ENCODE data around the gene ATF6.

ATF6 gene

DNA sequence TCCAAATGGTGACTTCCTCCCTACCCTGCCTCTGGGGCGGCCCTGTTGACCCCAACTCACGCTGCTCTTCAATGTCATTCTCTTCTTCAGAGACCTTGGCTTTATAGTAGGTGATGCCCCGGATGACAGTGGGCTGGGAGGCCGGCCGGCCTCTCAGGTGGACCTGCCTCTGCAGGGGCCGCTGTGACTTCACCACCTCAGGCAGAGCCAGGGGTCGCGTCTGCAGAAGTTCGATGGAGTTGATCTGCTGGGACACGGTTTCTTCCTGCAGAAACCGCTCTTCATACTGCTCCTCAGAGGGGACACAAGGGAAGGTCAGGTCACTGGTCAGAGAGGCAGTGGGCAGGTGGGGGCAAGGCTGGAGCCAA lies 233.9 kb downstream of the ATF6 start:
- H3K36me3 ChIP-seq (replicated peaks; ENCODE audit: insufficient read depth, low read length) = no peaks in the 10 kb centered on the region
- no peak overlapping the region for H3K27ac ChIP-seq (ENCODE audit: low read length)
- H3F3A ChIP-seq (ENCODE audit: insufficient read depth, low read length) = no peaks in the 10 kb centered on the region
- H3K9me2 ChIP-seq (replicated peaks; ENCODE audit: insufficient read depth, low read length) = no peaks in the 10 kb centered on the region
- no peaks in the 10 kb centered on the region for H3K79me2 ChIP-seq (ENCODE audit: low read length)
- peaks cover 8% of the 10 kb centered on the region; the same call in 1 of the 2 replicates for H3K4me1 ChIP-seq (ENCODE audit: low read length)
- no peak overlapping the region for H3K9ac ChIP-seq (ENCODE audit: low read length)
- no peaks in the 10 kb centered on the region for H3K27me3 ChIP-seq (replicated peaks; ENCODE audit: insufficient read depth, low read length)
- no peak overlapping the region for H2AFZ ChIP-seq (ENCODE audit: low read length)
- no peak overlapping the region for H3K4me3 ChIP-seq (ENCODE audit: low read length)
- no peak overlapping the region for H3K4me2 ChIP-seq (ENCODE audit: low read depth, low read length)
- DNase-seq = no peak
- H4K20me1 ChIP-seq (ENCODE audit: insufficient read depth, low read length) = no peaks in the 10 kb centered on the region
- no peaks in the 10 kb centered on the region for H3K9me3 ChIP-seq (replicated peaks; ENCODE audit: insufficient read depth, low read length)
- TF ChIP-seq, protein P1, sequence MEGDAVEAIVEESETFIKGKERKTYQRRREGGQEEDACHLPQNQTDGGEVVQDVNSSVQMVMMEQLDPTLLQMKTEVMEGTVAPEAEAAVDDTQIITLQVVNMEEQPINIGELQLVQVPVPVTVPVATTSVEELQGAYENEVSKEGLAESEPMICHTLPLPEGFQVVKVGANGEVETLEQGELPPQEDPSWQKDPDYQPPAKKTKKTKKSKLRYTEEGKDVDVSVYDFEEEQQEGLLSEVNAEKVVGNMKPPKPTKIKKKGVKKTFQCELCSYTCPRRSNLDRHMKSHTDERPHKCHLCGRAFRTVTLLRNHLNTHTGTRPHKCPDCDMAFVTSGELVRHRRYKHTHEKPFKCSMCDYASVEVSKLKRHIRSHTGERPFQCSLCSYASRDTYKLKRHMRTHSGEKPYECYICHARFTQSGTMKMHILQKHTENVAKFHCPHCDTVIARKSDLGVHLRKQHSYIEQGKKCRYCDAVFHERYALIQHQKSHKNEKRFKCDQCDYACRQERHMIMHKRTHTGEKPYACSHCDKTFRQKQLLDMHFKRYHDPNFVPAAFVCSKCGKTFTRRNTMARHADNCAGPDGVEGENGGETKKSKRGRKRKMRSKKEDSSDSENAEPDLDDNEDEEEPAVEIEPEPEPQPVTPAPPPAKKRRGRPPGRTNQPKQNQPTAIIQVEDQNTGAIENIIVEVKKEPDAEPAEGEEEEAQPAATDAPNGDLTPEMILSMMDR (IDR thresholded peaks at IDR 0.05; ENCODE audit: low read length) = no peak
- TF ChIP-seq EZH2 (optimal IDR thresholded peaks at IDR 0.05; ENCODE audit: low read depth, low read length) = no peak
- no peak for TF ChIP-seq EZH2phosphoT487 (IDR thresholded peaks at IDR 0.05; ENCODE audit: low read length)

DNA sequence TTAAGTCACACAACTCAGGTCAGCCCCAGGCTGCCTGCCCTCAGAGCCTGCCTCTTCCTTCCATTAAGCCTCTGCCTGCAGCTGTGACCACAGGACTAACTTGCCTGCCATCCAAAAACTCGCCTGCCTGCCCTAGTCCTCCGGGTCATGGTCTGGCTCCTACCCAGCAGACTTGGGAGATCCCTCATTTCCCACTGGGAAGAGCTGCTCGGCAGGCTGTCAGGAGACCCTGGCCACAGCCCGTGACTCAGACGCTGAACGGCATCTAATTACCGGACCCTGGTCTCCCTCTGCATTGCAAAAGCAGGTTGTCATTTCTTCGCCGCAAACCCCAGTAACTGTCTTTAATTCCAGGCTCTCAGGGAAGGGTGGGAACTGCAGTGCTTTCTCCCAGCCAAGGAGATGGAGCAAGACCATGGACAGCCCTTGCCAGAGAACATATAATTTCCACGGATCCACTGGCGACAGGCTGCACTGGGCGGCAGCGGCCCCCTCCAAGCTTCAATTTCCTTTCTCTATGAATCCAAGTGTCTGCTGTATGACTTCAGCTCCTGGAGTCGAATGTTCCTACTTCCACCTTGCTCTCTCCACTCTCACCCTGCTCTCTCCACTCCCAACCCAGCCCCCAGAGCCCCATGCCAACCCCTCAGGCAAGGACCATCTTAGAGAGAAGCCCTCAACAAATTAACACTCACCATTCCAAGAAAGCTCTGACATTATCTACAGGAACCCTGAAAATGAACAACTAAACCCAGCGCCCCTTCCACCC lies 237.1 kb downstream of the ATF6 start:
- 0 out of 2 replicates have a peak overlapping the region, but pooled peaks have one; percentile 2 for H3K4me2 ChIP-seq (ENCODE audit: low read depth, low read length)
- H3K36me3 ChIP-seq (replicated peaks; ENCODE audit: insufficient read depth, low read length) = no peaks in the 10 kb centered on the region
- no peak overlapping the region for H3K27ac ChIP-seq (ENCODE audit: low read length)
- peak overlapping the region; percentile 19; the same call in 1 of the 2 replicates for H2AFZ ChIP-seq (ENCODE audit: low read length)
- DNase-seq = no peak
- H4K20me1 ChIP-seq (ENCODE audit: insufficient read depth, low read length) = no peaks in the 10 kb centered on the region
- H3K79me2 ChIP-seq (ENCODE audit: low read length) = no peaks in the 10 kb centered on the region
- no peak overlapping the region for H3K9ac ChIP-seq (ENCODE audit: low read length)
- no peaks in the 10 kb centered on the region for H3K9me3 ChIP-seq (replicated peaks; ENCODE audit: insufficient read depth, low read length)
- no peaks in the 10 kb centered on the region for H3K9me2 ChIP-seq (replicated peaks; ENCODE audit: insufficient read depth, low read length)
- H3F3A ChIP-seq (ENCODE audit: insufficient read depth, low read length) = no peaks in the 10 kb centered on the region
- TF ChIP-seq EZH2 (optimal IDR thresholded peaks at IDR 0.05; ENCODE audit: low read depth, low read length) = no peak
- no peak for TF ChIP-seq EZH2phosphoT487 (IDR thresholded peaks at IDR 0.05; ENCODE audit: low read length)
- TF ChIP-seq, protein P1 (IDR thresholded peaks at IDR 0.05; ENCODE audit: low read length) = no peak
- no peak overlapping the region for H3K4me3 ChIP-seq (ENCODE audit: low read length)
- H3K4me1 ChIP-seq (ENCODE audit: low read length) = peaks cover 8% of the 10 kb centered on the region; the same call in 1 of the 2 replicates
- H3K27me3 ChIP-seq (replicated peaks; ENCODE audit: insufficient read depth, low read length) = no peaks in the 10 kb centered on the region

DNA sequence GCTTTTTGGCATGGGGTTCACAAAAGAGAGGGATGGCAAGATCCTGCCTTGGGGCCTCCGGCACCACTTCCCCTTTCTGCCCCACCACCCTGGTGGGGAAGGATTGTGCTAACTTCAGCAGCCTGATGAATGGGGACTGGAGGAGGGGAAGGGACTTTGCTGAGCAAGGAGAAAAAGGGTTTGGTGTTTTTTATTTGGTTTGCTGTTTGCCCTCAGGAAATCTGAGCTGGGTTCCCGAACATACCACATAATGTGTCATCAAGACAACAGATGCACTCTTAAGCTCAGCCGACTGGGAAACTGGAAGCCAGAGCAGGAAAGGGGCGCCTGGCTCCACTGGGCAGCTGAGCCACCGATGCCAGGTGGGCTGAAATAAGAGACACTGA lies 237.7 kb downstream of the ATF6 start:
- no peaks in the 10 kb centered on the region for H3K9me3 ChIP-seq (replicated peaks; ENCODE audit: insufficient read depth, low read length)
- H4K20me1 ChIP-seq (ENCODE audit: insufficient read depth, low read length) = no peaks in the 10 kb centered on the region
- H3K27ac ChIP-seq (ENCODE audit: low read length) = no peak overlapping the region
- H3K27me3 ChIP-seq (replicated peaks; ENCODE audit: insufficient read depth, low read length) = no peaks in the 10 kb centered on the region
- TF ChIP-seq EZH2phosphoT487 (IDR thresholded peaks at IDR 0.05; ENCODE audit: low read length) (no peak), EZH2 (optimal IDR thresholded peaks at IDR 0.05; ENCODE audit: low read depth, low read length) (no peak)
- TF ChIP-seq, protein P1 (IDR thresholded peaks at IDR 0.05; ENCODE audit: low read length) = no peak
- H3K4me3 ChIP-seq (ENCODE audit: low read length) = no peak overlapping the region
- H3K9ac ChIP-seq (ENCODE audit: low read length) = no peak overlapping the region
- no peaks in the 10 kb centered on the region for H3F3A ChIP-seq (ENCODE audit: insufficient read depth, low read length)
- H3K4me1 ChIP-seq (ENCODE audit: low read length) = peaks cover 8% of the 10 kb centered on the region; the same call in 1 of the 2 replicates
- no peaks in the 10 kb centered on the region for H3K79me2 ChIP-seq (ENCODE audit: low read length)
- peak overlapping the region; percentile 2; the same call in 1 of the 2 replicates for H3K4me2 ChIP-seq (ENCODE audit: low read depth, low read length)
- H2AFZ ChIP-seq (ENCODE audit: low read length) = peak overlapping the region; percentile 19; the same call in 1 of the 2 replicates
- peak; percentile 9 for DNase-seq
- no peaks in the 10 kb centered on the region for H3K9me2 ChIP-seq (replicated peaks; ENCODE audit: insufficient read depth, low read length)
- no peaks in the 10 kb centered on the region for H3K36me3 ChIP-seq (replicated peaks; ENCODE audit: insufficient read depth, low read length)

Data from MM.1S (cell line).